Measurements from ENCODE around the gene KMT2B.

DNA sequence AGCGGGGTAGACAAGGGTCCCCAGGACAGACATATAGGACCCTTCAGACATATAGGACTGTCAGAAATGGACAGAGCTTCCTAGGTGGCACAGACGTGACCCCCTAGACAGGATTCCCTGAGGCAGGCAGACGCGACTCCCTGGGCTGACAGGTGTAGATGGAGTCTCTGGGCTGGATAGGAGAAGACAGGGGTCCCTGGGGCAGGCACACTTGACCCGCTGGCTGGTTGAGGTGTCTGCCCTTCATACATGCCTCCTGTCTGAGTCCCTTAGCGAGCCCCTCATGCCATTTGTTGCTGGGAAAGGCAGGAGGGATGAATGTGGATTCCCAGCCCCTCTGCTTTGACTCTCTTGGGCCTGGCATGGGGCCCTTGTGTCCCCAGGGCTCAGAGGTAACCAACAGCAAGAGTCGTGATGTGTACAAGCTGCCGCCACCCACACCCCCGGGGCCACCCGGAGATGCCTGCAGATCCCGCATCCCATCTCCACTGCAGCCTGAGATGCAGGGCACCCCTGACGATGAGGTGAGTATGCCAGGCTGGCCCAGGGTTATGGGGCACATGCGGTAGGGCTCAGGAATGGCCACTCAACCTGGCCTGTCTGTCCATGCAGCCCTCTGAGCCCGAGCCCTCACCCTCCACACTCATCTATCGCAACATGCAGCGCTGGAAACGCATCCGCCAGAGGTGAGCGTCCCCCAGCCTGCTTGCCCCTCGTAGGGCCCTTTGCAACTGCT is 36.0 kb downstream of the KMT2B start:
- TF ChIP-seq EZH2 (IDR thresholded peaks at IDR 0.05) (no peak), POLR2AphosphoS5 (IDR thresholded peaks at IDR 0.05; ENCODE audit: borderline replicate concordance, low read depth, low read length) (no peak)

Measured in SK-N-MC (cell line).